GM04503 (cell line): Measurements from ENCODE around the gene MAPRE2.
"Not testable (repeated sequence)": the region's sequence is repeated elsewhere in the genome, so short reads cannot be mapped to it uniquely, and the experiment has no call there.

Experiments used
- DNase-seq: peaks from one replicate; pipeline ENCODE4 v3.0.0-alpha.2; 2012; ENCODE audit warnings: low read depth

The MAPRE2 gene

DNA sequence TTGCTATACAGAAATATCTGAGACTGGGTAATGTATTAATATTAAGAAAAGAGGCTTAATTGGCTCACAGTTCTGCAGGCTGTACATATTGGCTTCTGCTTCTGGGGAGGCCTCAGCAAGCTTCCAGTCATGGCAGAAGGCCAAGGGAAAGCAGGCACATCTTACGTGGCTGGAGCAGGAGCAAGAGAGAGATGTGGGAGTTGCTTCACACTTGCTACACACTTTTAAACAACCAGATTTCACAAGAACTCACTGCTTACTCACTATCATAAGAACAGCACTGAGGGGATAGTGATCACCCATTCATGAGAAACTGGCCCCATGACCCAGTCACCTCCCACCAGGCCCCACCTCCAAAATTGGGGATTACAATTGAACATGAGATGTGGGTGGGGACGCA is 50.6 kb downstream of the MAPRE2 start:
- DNase-seq = no peak

GRCh38 chr18:35095983-35096676 is 54.9 kb downstream of the MAPRE2 start:
- no peak for DNase-seq

GRCh38 chr18:35096677-35097011 is 55.4 kb downstream of the MAPRE2 start:
- DNase-seq = no peak

DNA sequence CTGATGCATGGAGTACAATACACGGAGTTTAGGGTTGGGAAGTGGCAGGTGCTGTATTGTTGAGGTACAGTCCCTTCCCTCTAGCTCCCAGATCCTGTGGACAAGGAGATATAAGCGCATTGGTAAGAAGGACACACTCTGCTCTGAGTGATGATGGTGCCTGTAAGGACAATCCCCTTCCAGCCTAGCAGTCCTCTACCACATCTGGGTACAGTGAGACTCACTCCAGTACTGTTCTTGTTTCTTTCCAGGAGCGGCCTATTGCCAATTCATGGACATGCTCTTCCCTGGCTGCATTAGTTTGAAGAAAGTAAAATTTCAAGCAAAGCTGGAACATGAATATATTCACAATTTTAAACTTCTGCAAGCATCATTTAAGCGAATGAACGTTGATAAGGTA is 56.0 kb downstream of the MAPRE2 start:
- no peak for DNase-seq

- DNase-seq = no peak
These were observed 56.5 kb downstream of the MAPRE2 start for GRCh38 chr18:35097763-35098162.

- DNase-seq = no peak
These were observed 58.7 kb downstream of the MAPRE2 start for GRCh38 chr18:35099911-35100310.

GRCh38 chr18:35104391-35105051 is 63.3 kb downstream of the MAPRE2 start:
- DNase-seq = no peak

DNA sequence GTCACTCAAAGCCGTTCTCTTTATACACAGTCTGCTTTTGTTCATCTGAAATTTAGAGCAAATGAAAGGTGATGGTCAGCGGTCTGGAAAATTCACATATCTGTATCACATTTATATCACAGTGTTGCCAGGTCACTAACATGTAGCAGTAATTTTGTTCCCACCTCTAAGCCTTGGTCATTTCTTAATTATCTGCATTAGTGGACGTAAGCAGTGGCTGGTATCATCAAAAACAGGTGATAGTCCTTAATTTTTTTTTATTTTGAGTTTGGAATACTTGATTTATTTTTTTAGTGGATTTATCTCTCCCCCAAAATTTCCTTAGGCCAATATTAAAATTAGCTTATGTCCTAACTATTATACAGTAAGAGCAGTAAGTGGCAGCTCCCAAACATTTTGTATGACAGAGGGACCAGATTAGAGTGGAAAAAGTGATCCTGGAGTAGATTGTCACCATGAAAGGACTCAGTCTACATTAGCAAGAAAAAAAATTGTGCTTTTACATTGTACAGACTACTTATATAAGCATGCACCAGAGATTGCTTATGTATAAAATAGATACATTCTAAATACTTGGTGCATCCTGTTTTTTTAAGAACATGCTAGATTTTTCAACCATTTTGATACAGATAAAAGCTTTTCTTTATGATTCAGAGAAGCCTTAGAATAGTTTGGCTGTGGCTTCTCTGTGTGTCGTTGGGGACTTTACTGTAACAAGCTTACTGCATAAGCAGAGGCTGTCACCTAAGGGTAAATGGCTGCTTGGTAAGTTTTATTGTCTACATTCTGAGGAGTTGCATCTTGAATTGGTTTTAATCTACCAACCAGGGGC is 65.0 kb downstream of the MAPRE2 start:
- DNase-seq = no peak

- DNase-seq = no peak
These were observed 65.6 kb downstream of the MAPRE2 start for GRCh38 chr18:35106845-35107148.

DNA sequence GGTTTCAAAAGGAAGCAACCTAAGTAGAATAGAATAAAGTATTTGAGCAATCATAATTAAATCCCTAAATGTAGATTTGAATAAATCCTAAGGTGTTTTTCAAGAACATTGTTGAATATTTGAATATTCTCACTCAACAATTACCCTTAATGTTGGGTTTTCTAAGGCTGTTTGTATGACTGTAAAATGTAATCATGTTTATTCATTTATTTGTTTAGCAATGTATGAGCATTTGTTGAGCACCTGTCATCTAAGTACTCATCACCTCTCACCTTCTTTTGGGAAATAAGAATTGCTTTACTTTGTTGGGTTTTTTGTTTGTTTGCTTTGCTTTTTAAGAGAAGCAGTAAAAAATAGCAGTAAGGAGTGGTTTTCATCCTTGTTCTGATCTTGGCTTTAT is 66.0 kb downstream of the MAPRE2 start:
- no peak for DNase-seq

- not testable (repeated sequence) for DNase-seq
These were observed 66.9 kb downstream of the MAPRE2 start for GRCh38 chr18:35108088-35108487.

DNA sequence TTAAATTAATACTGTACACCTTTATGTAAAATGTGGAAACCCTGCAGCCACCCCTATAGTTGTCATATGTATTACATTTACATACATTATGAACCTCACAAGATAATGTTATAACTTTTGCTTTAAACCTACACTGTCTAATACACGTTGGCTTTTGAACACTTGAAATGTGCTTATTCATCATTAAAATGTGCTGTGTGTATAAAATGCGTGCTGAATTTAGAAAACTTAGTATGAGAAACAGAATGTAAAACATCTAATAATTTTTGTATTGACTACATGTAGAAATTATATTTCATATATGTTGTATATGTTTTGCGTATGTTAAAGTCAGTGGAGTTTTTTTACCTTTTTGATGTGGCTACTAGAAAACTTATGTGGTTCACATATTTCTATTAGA is 68.8 kb downstream of the MAPRE2 start:
- no peak for DNase-seq

DNA sequence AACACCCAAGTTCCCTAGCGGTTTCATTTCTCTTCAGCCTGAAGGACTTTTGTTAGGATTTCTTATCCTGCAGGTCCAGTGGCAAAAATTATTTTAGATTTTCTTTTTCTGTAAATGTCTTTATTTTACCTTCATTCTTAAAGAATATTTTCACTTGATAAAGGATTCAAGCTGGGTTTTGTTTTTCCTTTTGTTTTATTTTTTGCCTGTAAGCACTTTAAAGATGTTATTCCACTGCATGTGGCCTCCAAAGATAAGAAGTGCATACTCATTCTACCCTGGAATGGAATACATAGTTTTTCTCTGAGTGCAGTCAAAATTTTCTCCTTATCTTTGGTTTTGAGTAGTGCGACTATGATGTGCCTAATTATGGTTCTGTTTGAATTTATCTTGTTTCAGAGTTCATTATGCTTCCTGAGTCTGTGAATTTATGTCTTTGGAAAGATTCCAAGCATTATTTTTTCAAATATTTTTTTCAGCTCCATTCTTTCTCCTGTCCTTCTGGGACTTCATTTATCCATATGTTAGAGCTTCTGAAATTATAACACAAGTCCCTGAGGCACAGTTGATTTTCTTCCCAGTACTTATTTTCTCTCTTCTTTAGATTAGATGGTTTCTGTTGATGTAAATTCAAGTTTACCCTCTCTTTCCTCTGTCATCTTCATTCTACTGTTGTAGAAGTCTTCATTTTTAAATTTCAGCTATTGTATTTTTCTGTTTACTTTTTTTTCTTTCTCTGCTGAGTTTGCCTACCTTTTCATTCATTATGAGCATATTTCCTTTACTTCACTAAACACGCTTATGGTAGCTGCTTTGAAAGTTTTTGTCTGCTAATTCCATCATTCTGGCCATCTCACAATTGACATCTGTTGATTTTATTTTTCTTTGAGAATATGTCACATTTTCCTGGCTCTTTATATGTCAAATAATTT is 69.6 kb downstream of the MAPRE2 start:
- no peak for DNase-seq

- no peak for DNase-seq
These were observed 71.5 kb downstream of the MAPRE2 start for GRCh38 chr18:35112696-35113095.

- DNase-seq = no peak
These were observed 73.1 kb downstream of the MAPRE2 start for GRCh38 chr18:35114305-35114704.

- DNase-seq = no peak
These were observed 75.6 kb downstream of the MAPRE2 start for GRCh38 chr18:35116784-35117318.

GRCh38 chr18:35117372-35117771 is 76.2 kb downstream of the MAPRE2 start:
- no peak for DNase-seq

DNA sequence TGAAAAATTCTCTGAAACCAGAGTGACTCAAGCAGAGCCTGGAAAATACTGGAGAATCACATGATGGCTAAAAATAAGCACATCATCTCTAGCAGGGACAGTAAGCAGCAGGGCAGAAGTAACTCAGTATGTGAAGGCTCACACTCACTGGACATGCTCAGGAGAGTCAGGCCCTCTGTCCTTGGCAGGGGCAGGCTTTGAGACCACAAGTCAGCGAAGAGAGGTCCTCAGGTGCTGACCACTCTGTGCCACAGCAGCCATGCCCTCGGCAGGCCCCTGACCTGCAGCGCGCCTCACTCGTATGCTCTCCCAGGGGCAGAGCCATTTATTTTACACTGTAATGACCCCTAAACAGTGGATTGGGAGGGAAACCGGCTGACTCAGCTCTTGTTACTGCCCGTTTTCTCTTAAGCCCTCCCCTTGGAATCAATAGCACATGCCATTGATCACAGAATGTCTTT is 76.8 kb downstream of the MAPRE2 start:
- peak; percentile 40 for DNase-seq

GRCh38 chr18:35118641-35119040 is 77.4 kb downstream of the MAPRE2 start:
- DNase-seq = no peak

- no peak for DNase-seq
These were observed 79.8 kb downstream of the MAPRE2 start for GRCh38 chr18:35121038-35121437.

DNA sequence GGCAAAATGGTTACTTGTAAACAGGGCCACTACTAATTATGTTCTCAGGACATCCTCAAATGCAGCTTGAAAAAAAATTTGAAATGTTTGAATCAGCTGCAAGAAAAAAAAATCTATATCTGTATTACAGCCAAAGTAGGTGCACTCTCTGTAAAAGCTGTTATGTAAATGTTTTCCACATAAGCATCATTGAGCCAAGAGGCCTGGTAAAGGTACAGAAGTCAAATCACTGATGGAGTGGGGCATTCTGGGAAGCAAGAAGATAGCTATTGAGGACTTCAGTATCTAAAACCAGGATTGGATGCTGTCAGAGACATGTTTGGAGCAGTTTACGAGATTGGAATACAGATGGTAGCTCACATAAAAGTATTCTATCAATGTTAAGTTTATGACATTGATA is 80.3 kb downstream of the MAPRE2 start:
- DNase-seq = no peak
